ENCODE data around the gene TNFAIP3.

TNFAIP3 gene

GRCh38 chr6:137866914-137867684, at the start of gene TNFAIP3:
Gene TNFAIP3, plus strand, starts transcription at chr6:137867259. Its CDS starts 3,969 bp downstream, at chr6:137871228.
- TF ChIP-seq POLR2A (IDR thresholded peaks at IDR 0.05; ENCODE audit: low read length) (no peak), GATA1 (IDR thresholded peaks at IDR 0.05; ENCODE audit: low read depth, low read length) (no peak)
- DNase-seq, result peak; percentile 92 to 97

DNA sequence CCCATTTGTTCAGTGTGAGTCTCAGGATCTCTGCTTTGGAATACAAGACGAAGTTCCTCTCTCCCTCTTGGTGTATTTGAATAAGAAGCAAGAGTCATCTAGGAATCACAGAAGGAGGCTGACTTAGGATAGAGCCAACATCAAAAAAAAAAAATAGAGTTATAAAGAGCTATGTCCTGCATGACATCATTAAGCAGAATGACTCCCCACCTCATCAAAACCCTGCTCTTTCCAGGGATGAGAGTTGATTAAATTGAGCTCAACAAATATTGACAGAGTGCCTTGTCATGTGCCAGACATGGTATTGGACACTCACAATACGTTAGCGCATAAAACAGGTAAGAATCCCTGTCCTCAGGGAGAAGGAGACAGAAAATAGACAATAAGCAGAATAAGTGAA, 48.6 kb upstream of the TNFAIP3 start:
- TF ChIP-seq GATA1 (IDR thresholded peaks at IDR 0.05; ENCODE audit: low read depth, low read length) (no peak), POLR2A (IDR thresholded peaks at IDR 0.05; ENCODE audit: low read length) (no peak)
- DNase-seq, result no peak

DNA sequence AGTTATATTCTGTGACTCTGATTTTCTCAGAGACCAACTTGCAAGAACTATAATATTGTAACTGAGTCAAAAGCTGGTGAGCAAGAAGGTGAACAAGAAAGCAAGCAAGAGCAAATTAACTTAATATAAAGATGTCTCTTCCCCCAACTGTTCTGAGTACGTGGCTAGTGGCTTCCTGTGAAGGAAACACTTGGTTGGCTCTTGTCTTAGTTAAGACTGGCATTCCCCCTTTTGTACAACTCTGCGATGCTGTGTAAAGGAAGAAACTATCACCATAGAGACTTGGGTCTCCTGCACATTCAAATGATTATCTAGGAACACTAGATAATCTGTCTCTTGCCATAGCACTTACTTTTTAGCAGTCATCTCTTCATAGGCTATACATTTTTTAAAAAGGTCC, 47.3 kb upstream of the TNFAIP3 start:
- DNase-seq, result no peak
- TF ChIP-seq POLR2A (IDR thresholded peaks at IDR 0.05; ENCODE audit: low read length) (no peak), GATA1 (IDR thresholded peaks at IDR 0.05; ENCODE audit: low read depth, low read length) (no peak)

DNA sequence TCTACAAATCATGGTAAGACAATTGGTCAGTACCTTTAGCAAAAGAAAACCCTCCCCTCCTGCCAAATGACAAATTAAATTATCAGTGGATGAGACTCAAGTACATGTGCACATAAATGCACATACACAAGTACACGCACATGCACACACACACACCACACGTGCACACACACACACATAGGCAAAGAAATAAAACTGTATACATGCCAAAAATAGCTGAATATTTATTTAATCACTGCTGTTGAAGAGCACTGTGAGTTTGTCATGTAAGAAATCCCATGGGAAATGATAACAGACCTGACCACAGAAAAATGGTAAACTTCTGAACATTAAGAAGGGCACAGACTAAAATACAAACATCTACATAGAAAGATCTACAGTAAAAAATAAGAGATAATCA, 46.6 kb upstream of the TNFAIP3 start:
- DNase-seq, result no peak
- no peak for TF ChIP-seq GATA1 (IDR thresholded peaks at IDR 0.05; ENCODE audit: low read depth, low read length)
- no peak for TF ChIP-seq POLR2A (IDR thresholded peaks at IDR 0.05; ENCODE audit: low read length)

- no peak for TF ChIP-seq POLR2A (IDR thresholded peaks at IDR 0.05; ENCODE audit: low read length)
- DNase-seq, result no peak
Observed at GRCh38 chr6:137820952-137821351, 46.1 kb upstream of the TNFAIP3 start.

GRCh38 chr6:137821491-137821890, 45.6 kb upstream of the TNFAIP3 start:
- no peak for DNase-seq
- TF ChIP-seq GATA1 (IDR thresholded peaks at IDR 0.05; ENCODE audit: low read depth, low read length) (no peak), POLR2A (IDR thresholded peaks at IDR 0.05; ENCODE audit: low read length) (no peak)

DNA sequence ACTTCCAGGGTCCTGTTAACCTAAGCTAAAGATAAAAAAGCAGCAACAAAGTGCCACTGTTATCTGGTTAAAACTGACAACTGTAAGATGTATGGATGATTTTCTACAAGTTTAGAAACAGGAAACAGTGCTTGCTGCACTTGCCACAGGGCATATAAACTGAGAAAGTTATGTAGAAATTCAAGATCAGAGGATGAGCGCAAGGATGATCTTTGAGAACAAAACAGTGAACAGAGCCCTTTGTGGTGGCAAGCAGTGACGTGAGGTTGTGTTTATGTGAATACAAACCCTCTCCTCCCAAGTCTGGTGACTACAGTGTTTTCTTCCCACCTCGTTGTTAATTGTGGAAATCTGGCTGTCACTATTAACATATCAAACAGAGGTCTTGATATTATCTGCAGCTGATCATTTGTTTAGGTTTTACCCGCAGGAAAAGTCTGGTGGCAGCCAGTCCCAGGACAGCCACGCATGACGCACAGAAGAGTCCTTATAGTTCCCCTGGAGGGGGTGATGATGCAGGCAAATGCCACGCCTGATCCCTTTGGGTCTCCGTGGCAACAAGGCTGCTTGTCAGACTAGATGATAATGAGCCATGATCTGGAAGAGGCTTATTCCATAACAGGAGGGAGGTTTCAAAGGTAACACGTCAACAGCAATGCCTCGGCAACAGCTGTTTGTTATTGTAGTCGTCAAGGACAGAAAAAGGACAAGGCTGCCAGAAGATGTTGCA, 43.1 kb upstream of the TNFAIP3 start:
- no peak for TF ChIP-seq GATA1 (IDR thresholded peaks at IDR 0.05; ENCODE audit: low read depth, low read length)
- no peak for TF ChIP-seq POLR2A (IDR thresholded peaks at IDR 0.05; ENCODE audit: low read length)
- peak; percentile 28 to 31 for DNase-seq

DNA sequence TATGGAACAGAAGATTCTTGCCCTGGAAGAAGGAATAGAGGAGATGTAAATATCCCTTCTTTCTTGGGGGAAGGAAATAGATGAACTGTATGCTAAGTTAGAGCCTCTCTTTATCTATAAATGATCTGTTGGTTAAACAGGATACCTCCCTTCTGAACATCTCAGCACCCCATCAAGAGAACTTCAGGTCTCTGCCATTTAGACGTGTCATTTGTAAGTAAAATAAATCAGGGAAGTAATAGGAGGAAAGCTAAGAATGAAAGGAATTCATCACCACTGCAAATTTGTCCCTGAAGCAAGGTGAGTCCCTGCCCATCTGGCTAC, 42.5 kb upstream of the TNFAIP3 start:
- no peak for DNase-seq

GRCh38 chr6:137824896-137825295, 42.2 kb upstream of the TNFAIP3 start:
- no peak for TF ChIP-seq POLR2A (IDR thresholded peaks at IDR 0.05; ENCODE audit: low read length)
- TF ChIP-seq GATA1 (IDR thresholded peaks at IDR 0.05; ENCODE audit: low read depth, low read length), result no peak

More for the DNA sequence above, 42.5 kb upstream of the TNFAIP3 start:
- no peak for TF ChIP-seq POLR2A (IDR thresholded peaks at IDR 0.05; ENCODE audit: low read length)

DNA sequence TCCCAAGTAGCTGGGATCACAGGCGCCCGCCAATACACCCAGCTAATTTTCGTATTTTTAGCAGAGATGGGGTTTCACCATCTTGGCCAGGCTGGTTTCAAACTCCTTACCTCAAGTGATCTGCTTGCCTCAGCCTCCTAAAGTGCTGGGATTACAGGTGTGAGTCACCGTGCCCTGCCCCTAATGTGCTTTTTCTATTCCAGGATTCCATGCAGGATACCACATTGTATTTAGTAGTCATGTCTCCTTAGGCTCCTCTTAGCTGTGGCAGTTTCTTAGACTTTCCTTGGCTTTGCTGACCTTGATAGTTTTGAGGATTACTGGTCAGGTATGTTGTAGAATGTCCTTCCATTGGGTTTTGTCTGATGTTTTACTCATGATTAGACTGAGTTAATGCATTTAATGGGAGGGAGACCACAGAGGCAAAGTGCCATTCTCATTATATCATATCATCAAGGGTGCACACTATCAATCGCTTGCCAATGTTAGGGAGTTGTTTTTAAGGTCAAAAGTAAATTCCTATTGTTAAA, 39.6 kb upstream of the TNFAIP3 start:
- DNase-seq, result no peak

More at GRCh38 chr6:137824896-137825295, 42.2 kb upstream of the TNFAIP3 start:
- DNase-seq, result no peak

GRCh38 chr6:137827977-137828810, 38.9 kb upstream of the TNFAIP3 start:
- DNase-seq, result no peak
- TF ChIP-seq POLR2A (IDR thresholded peaks at IDR 0.05; ENCODE audit: low read length) (no peak), GATA1 (IDR thresholded peaks at IDR 0.05; ENCODE audit: low read depth, low read length) (no peak)

More for the DNA sequence above, 39.6 kb upstream of the TNFAIP3 start:
- TF ChIP-seq GATA1 (IDR thresholded peaks at IDR 0.05; ENCODE audit: low read depth, low read length), result no peak
- no peak for TF ChIP-seq POLR2A (IDR thresholded peaks at IDR 0.05; ENCODE audit: low read length)

DNA sequence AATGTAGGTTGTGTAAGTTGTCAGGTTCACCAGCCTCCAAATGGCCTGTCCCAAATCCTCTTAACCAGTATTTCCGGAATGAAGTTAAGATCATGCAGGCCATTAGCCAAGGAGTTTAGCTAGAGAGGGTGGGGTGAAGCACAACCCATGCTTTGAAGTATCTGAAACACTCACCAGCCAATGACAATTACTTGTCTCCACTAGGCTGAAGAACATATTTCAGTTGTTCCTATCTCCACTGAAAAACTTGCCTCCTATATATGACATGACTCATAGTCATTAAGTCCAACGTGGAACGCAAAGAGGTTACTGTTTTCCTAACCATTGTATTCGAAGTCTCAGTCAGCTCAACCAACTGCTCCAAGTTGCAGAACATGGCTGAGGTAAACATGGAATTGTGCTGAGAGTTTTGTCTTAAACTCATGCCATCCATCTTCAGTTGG, 37.4 kb upstream of the TNFAIP3 start:
- DNase-seq, result no peak
- TF ChIP-seq GATA1 (IDR thresholded peaks at IDR 0.05; ENCODE audit: low read depth, low read length), result no peak
- TF ChIP-seq POLR2A (IDR thresholded peaks at IDR 0.05; ENCODE audit: low read length), result no peak

GRCh38 chr6:137830511-137830911, 36.5 kb upstream of the TNFAIP3 start:
- TF ChIP-seq GATA1 (IDR thresholded peaks at IDR 0.05; ENCODE audit: low read depth, low read length) (no peak), POLR2A (IDR thresholded peaks at IDR 0.05; ENCODE audit: low read length) (no peak)
- no peak for DNase-seq

GRCh38 chr6:137832110-137832509, 34.9 kb upstream of the TNFAIP3 start:
- TF ChIP-seq GATA1 (IDR thresholded peaks at IDR 0.05; ENCODE audit: low read depth, low read length), result no peak
- no peak for TF ChIP-seq POLR2A (IDR thresholded peaks at IDR 0.05; ENCODE audit: low read length)
- DNase-seq, result no peak

Measured in erythroblast (primary cell).